ENCODE data around the gene AMPD2. TPM values are rescaled to one million over a fixed set of nuclear protein-coding genes. Genes with fewer than 3 reads are reported as not detected.
"Not testable (repeated sequence)": the region's sequence is repeated elsewhere in the genome, so short reads cannot be mapped to it uniquely, and the experiment has no call there.

Gene AMPD2
- total and polyA plus RNA-seq, 4 donors = 19.2 to 87.4 (median 22.7) TPM

DNA sequence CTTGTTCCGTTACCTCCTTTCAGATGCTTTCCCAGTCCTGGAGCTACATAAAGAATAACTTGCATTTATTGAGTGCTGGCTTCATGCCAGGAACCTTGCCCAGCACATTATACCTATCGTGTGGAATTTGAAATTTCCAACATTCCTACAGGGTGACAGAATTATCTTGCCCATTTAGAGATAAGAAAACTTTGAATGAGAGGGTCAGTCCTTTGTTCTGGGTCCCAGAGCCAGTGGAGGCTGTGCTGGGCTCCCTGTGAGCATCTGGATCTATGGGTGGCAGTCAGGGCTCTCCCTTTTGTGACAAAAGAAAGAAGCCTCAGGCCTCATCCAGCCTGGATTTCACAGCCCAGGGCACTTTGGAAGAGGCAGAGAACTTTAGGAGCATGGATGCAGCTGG lies 39.5 kb downstream of the AMPD2 start (continued):
- TF ChIP-seq, protein P1, sequence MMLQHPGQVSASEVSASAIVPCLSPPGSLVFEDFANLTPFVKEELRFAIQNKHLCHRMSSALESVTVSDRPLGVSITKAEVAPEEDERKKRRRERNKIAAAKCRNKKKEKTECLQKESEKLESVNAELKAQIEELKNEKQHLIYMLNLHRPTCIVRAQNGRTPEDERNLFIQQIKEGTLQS (IDR thresholded peaks at IDR 0.05) = no peak
- TF ChIP-seq, protein P2, sequence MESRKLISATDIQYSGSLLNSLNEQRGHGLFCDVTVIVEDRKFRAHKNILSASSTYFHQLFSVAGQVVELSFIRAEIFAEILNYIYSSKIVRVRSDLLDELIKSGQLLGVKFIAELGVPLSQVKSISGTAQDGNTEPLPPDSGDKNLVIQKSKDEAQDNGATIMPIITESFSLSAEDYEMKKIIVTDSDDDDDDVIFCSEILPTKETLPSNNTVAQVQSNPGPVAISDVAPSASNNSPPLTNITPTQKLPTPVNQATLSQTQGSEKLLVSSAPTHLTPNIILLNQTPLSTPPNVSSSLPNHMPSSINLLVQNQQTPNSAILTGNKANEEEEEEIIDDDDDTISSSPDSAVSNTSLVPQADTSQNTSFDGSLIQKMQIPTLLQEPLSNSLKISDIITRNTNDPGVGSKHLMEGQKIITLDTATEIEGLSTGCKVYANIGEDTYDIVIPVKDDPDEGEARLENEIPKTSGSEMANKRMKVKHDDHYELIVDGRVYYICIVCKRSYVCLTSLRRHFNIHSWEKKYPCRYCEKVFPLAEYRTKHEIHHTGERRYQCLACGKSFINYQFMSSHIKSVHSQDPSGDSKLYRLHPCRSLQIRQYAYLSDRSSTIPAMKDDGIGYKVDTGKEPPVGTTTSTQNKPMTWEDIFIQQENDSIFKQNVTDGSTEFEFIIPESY (IDR thresholded peaks at IDR 0.05) = no peak
- TF ChIP-seq NR2F2 (IDR thresholded peaks at IDR 0.05) = no peak
- TF ChIP-seq EGR1 (IDR thresholded peaks at IDR 0.05; ENCODE audit: low read depth in 2 of 2) = no peak

DNA sequence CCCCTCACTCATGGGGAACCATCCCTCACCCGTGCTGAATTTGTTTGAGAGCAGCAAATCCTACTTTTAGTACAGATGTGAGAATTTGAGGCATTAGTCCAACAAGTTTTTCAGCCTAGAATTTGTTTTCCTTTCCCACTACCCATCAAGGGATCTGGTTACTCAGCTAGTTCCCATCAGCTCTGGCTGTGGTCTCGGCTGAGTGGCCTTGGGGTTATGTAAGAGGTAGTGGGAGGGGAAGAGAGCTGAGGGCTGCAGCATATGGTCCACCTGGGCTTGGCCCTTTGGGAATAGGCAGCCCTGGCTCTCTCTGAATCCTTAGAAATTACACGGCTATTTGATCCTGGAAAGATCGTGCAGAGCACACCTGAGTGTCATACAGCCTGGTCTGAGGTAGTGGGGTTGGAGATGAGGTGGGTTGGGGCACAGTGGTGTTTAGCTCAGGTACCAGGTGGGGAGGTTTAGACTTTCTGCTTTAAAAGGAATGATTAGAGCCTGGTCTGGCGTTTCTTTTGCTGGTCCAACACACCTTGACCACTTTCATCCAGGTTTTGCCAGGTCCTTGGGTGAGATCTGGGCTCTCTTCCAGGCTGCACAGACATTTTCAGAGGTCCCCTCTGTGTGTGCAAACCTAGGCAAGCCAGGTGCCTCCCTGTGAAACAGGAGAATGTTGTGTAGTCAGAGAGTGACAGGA lies 40.5 kb downstream of the AMPD2 start:
- WGBS = 88% methylated on average over 5 of the region's 5 CpGs
- H3K36me3 ChIP-seq (ENCODE audit: control insufficient read depth in 4 of 4, insufficient read depth in 3 of 4, low read depth in 1 of 4, low read length in 3 of 4) = peaks cover 0 to 24% (median 8%) of the 10 kb centered on the region in 4 donors
- DNase-seq (ENCODE audit: low spot score) = no peak
- H3K9me3 ChIP-seq (ENCODE audit: control insufficient read depth in 4 of 4, low read length in 3 of 4) = no peaks in the 10 kb centered on the region
- H3K27me3 ChIP-seq (ENCODE audit: control insufficient read depth in 4 of 4, insufficient read depth in 4 of 4, low read length in 3 of 4) = no peaks in the 10 kb centered on the region
- H3K4me1 ChIP-seq (ENCODE audit: control insufficient read depth in 4 of 4, insufficient read depth in 4 of 4, low read length in 3 of 4) = peaks cover 6 to 19% (median 13%) of the 10 kb centered on the region in 4 donors
- TF ChIP-seq RAD21 (IDR thresholded peaks at IDR 0.05) (no peak), FOXA1 (IDR thresholded peaks at IDR 0.05) (no peak), HNF4A (conservative IDR thresholded peaks at IDR 0.05) (no peak), JUND (IDR thresholded peaks at IDR 0.05) (no peak), RXRA (IDR thresholded peaks at IDR 0.05) (no peak), YY1 (IDR thresholded peaks at IDR 0.05) (no peak), EGR1 (IDR thresholded peaks at IDR 0.05; ENCODE audit: low read depth in 2 of 2) (no peak), NR2F2 (IDR thresholded peaks at IDR 0.05) (no peak), GABPA (IDR thresholded peaks at IDR 0.05 in 1 of 2, conservative IDR thresholded peaks at IDR 0.05 in 1 of 2) (no peak), FOXA2 (IDR thresholded peaks at IDR 0.05) (no peak), TAF1 (conservative IDR thresholded peaks at IDR 0.05) (no peak)
- TF ChIP-seq, protein P1 (IDR thresholded peaks at IDR 0.05) = no peak
- TF ChIP-seq, protein P3, sequence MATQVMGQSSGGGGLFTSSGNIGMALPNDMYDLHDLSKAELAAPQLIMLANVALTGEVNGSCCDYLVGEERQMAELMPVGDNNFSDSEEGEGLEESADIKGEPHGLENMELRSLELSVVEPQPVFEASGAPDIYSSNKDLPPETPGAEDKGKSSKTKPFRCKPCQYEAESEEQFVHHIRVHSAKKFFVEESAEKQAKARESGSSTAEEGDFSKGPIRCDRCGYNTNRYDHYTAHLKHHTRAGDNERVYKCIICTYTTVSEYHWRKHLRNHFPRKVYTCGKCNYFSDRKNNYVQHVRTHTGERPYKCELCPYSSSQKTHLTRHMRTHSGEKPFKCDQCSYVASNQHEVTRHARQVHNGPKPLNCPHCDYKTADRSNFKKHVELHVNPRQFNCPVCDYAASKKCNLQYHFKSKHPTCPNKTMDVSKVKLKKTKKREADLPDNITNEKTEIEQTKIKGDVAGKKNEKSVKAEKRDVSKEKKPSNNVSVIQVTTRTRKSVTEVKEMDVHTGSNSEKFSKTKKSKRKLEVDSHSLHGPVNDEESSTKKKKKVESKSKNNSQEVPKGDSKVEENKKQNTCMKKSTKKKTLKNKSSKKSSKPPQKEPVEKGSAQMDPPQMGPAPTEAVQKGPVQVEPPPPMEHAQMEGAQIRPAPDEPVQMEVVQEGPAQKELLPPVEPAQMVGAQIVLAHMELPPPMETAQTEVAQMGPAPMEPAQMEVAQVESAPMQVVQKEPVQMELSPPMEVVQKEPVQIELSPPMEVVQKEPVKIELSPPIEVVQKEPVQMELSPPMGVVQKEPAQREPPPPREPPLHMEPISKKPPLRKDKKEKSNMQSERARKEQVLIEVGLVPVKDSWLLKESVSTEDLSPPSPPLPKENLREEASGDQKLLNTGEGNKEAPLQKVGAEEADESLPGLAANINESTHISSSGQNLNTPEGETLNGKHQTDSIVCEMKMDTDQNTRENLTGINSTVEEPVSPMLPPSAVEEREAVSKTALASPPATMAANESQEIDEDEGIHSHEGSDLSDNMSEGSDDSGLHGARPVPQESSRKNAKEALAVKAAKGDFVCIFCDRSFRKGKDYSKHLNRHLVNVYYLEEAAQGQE (IDR thresholded peaks at IDR 0.05) = no peak
- TF ChIP-seq, protein P2 (IDR thresholded peaks at IDR 0.05) = no peak
- TF ChIP-seq, protein P4, sequence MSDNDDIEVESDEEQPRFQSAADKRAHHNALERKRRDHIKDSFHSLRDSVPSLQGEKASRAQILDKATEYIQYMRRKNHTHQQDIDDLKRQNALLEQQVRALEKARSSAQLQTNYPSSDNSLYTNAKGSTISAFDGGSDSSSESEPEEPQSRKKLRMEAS (IDR thresholded peaks at IDR 0.05) = no peak
- H3K9ac ChIP-seq (ENCODE audit: low read depth in 1 of 2, low read length in 2 of 2) = no peak overlapping the region
- H3K27ac ChIP-seq (ENCODE audit: low read depth in 1 of 2, low read length in 2 of 2) = no peak overlapping the region
- no peak overlapping the region for H3K4me3 ChIP-seq (ENCODE audit: low read depth in 1 of 3, low read length in 3 of 3)

DNA sequence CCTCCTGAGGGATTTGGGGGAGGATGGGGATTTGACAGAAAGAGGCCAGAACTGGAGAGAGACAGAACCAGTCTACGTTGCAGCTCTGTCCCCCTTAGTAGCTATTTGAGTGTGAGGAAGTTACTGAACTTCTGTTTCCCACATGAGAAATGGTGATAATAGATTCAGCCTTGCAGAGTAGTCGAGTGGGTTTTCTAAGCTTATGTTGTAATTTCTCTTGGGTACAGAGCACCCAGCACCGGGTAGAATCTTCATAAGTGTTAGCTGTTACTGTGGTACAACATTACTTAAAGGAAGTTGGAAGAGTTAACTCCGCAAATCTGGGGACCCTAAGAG lies 41.0 kb downstream of the AMPD2 start:
- Histone ChIP-seq H3K36me3 (ENCODE audit: control insufficient read depth in 4 of 4, insufficient read depth in 3 of 4, low read depth in 1 of 4, low read length in 3 of 4) (peaks cover 0 to 24% (median 8%) of the 10 kb centered on the region in 4 donors), H3K4me1 (ENCODE audit: control insufficient read depth in 4 of 4, insufficient read depth in 4 of 4, low read length in 3 of 4) (peaks cover 3 to 14% (median 9%) of the 10 kb centered on the region in 4 donors)
- H3K4me3 ChIP-seq (ENCODE audit: low read depth in 1 of 3, low read length in 3 of 3); H3K9me3 ChIP-seq (ENCODE audit: control insufficient read depth in 4 of 4, low read length in 3 of 4); H3K27me3 ChIP-seq (ENCODE audit: control insufficient read depth in 4 of 4, insufficient read depth in 4 of 4, low read length in 3 of 4); H3K27ac ChIP-seq (ENCODE audit: low read depth in 1 of 2, low read length in 2 of 2); DNase-seq (ENCODE audit: low spot score); H3K9ac ChIP-seq (ENCODE audit: low read depth in 1 of 2, low read length in 2 of 2): not testable (repeated sequence)
- 88% methylated on average over 4 of the region's 4 CpGs for WGBS

Measured in liver (tissue), 9 donors.